ENCODE data around the gene HHATL. TPM values are rescaled to one million over a fixed set of nuclear protein-coding genes. Genes with fewer than 3 reads are reported as not detected.

The HHATL gene
- total and polyA plus RNA-seq, 2 of the 8 experiments (the other 6 are each of a cell fraction or from before 2014, with no cell fraction given), result 0.18 TPM; not detected in 1

DNA sequence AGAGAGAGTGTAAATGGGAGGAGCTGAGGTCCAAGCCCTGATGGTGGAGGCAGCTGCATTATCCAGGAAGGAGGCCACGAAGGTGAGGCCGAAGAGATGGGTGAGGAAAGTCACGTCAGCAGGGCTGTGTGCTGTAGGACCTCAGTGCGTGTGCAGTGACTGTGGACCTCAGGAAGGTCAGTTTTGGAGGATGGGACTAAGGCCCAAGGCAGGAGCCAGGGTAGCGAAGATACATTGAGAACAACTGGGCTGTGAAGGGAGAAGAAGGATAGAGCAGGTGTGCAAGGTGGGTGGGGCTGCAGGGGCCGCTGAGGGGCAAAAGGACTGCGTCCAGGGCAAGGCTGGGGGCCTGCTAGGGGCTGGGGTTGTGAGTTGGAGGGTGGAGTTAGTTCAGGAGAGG is 12.4 kb downstream of the HHATL start (continued):
- no peak for TF ChIP-seq EGR1 (IDR thresholded peaks at IDR 0.05; ENCODE audit: borderline replicate concordance, low read depth, low read length)
- no peak for TF ChIP-seq RBBP5 (IDR thresholded peaks at IDR 0.05; ENCODE audit: borderline replicate concordance, low read depth, low read length)
- TF ChIP-seq ZNF274 (IDR thresholded peaks at IDR 0.05; ENCODE audit: borderline replicate concordance, extremely low read depth, low read length), result no peak
- no peak for TF ChIP-seq HDAC6 (IDR thresholded peaks at IDR 0.05; ENCODE audit: low read depth, low read length)
